Peyer's patch (tissue), 4 donors: ENCODE data around the gene NFS1. TPM values are rescaled to one million over a fixed set of nuclear protein-coding genes. Genes with fewer than 3 reads are reported as not detected.

ENCODE experiments used
- DNase-seq, 3 donors: peaks; one replicate each; pipeline ENCODE4 v3.0.0-alpha.2; 2017 to 2019
- H3K27ac ChIP-seq, 4 donors: fragments of 200-600 bp; sonication (generic); one replicate each; pipeline ENCODE4 v1.5.1; 2016 to 2019
- H3K27me3 ChIP-seq, 2 donors: fragments of 200-600 bp; sonication (generic); one replicate each; pipeline ENCODE4 v1.5.1; 2019
- H3K36me3 ChIP-seq, 3 donors: fragments of 200-600 bp; sonication (generic); one replicate each; pipeline ENCODE4 v1.5.1; 2016 to 2019
- H3K4me1 ChIP-seq, 4 donors: fragments of 200-600 bp; sonication (generic); one replicate each; pipeline ENCODE4 v1.5.1; 2016 to 2019
- H3K4me3 ChIP-seq, 4 donors: fragments of 200-600 bp; sonication (generic); 1 replicate in 3 of 4; 2 replicates in 1 of 4; pipeline ENCODE4 v1.5.1; 2016 to 2019; ENCODE audit warnings: mild to moderate bottlenecking in 1 of 4
- H3K9me3 ChIP-seq, 4 donors: fragments of 200-600 bp; sonication (generic); one replicate each; pipeline ENCODE4 v1.5.1; 2016 to 2019; ENCODE audit warnings: mild to moderate bottlenecking in 1 of 4
- CTCF ChIP-seq, 6 experiments: fragments of 450-650 bp in 4 of 6; fragments of 200-600 bp in 2 of 6; sonication (generic) in 1 of 6; IDR thresholded peaks; one replicate each; pipeline ENCODE4 v1.5.1; 2017 to 2019; ENCODE audit warnings: antibody characterized with exemption in 6 of 6, mild to moderate bottlenecking in 3 of 6, moderate library complexity in 1 of 6
- POLR2A ChIP-seq, 2 donors: fragments of 450-650 bp; IDR thresholded peaks; one replicate each; pipeline ENCODE4 v1.5.1; 2017; ENCODE audit warnings: antibody characterized with exemption in 2 of 2, mild to moderate bottlenecking in 2 of 2, moderate library complexity in 2 of 2
- total RNA-seq, 4 donors: library from RNA; depleted of rRNA; stranded (reverse); fragments of >200 nt; gene quantifications; one replicate each; pipeline ENCODE4 v1.1.0, GENCODE V29; 2016

Gene NFS1
- total RNA-seq, 4 donors from 2014 or later = 29.2 to 62.2 (median 41.4) TPM

GRCh38 chr20:35699957-35700624 is 939 bp upstream of the NFS1 start:
- H3K27ac ChIP-seq = peak overlapping the region; percentile 84 to 91 (median 89)
- no peaks in the 10 kb centered on the region for H3K9me3 ChIP-seq
- no peak for TF ChIP-seq POLR2A (IDR thresholded peaks at IDR 0.05)
- TF ChIP-seq CTCF (IDR thresholded peaks at IDR 0.05) = no peak
- peak overlapping the region; percentile 77 to 95 (median 80) for H3K4me3 ChIP-seq
- peaks cover 0 to 54% (median 2%) of the 10 kb centered on the region in 3 donors for H3K36me3 ChIP-seq
- H3K4me1 ChIP-seq = peaks cover 0 to 17% (median 2%) of the 10 kb centered on the region in 4 donors
- no peak for DNase-seq
- no peaks in the 10 kb centered on the region for H3K27me3 ChIP-seq

GRCh38 chr20:35698298-35699126 is 640 bp downstream of the NFS1 start:
- Histone ChIP-seq H3K27ac (peak overlapping the region; percentile 84 to 91 (median 89)), H3K9me3 (no peaks in the 10 kb centered on the region), H3K4me1 (peaks cover 0 to 17% (median 2%) of the 10 kb centered on the region in 4 donors), H3K36me3 (peaks cover 0 to 52% (median 0%) of the 10 kb centered on the region in 3 donors), H3K4me3 (peak overlapping the region; percentile 77 to 95 (median 80)), H3K27me3 (no peaks in the 10 kb centered on the region)
- no peak for DNase-seq
- TF ChIP-seq POLR2A (IDR thresholded peaks at IDR 0.05) = no peak
- TF ChIP-seq CTCF (IDR thresholded peaks at IDR 0.05) = no peak

- TF ChIP-seq CTCF (IDR thresholded peaks at IDR 0.05) (no peak), POLR2A (IDR thresholded peaks at IDR 0.05) (no peak)
- H3K27me3 ChIP-seq = no peaks in the 10 kb centered on the region
- peak overlapping the region in 3 of 4 donors; percentile 77 to 95 (median 80) for H3K4me3 ChIP-seq
- H3K4me1 ChIP-seq = peaks cover 0 to 17% (median 2%) of the 10 kb centered on the region in 4 donors
- peaks cover 0 to 52% (median 0%) of the 10 kb centered on the region in 3 donors for H3K36me3 ChIP-seq
- no peaks in the 10 kb centered on the region for H3K9me3 ChIP-seq
- DNase-seq = no peak
- no peak overlapping the region for H3K27ac ChIP-seq
Measured at GRCh38 chr20:35697696-35698297, 1.4 kb downstream of the NFS1 start.

- Histone ChIP-seq H3K27me3 (no peaks in the 10 kb centered on the region), H3K4me3 (no peak overlapping the region), H3K9me3 (no peaks in the 10 kb centered on the region), H3K4me1 (peaks cover 0 to 17% (median 2%) of the 10 kb centered on the region in 4 donors), H3K27ac (no peak overlapping the region), H3K36me3 (peaks cover 0 to 42% (median 0%) of the 10 kb centered on the region in 3 donors)
- no peak for DNase-seq
- TF ChIP-seq POLR2A (IDR thresholded peaks at IDR 0.05) (no peak), CTCF (IDR thresholded peaks at IDR 0.05) (no peak)
Measured at GRCh38 chr20:35695978-35696377, 3.2 kb downstream of the NFS1 start.

- no peak for TF ChIP-seq CTCF (IDR thresholded peaks at IDR 0.05)
- TF ChIP-seq POLR2A (IDR thresholded peaks at IDR 0.05) = no peak
- peaks cover 0 to 13% (median 2%) of the 10 kb centered on the region in 4 donors for H3K4me1 ChIP-seq
- no peak for DNase-seq
- H3K27ac ChIP-seq = no peak overlapping the region
- H3K4me3 ChIP-seq = no peak overlapping the region
- H3K27me3 ChIP-seq = no peaks in the 10 kb centered on the region
- no peaks in the 10 kb centered on the region for H3K9me3 ChIP-seq
- peaks cover 0 to 46% (median 0%) of the 10 kb centered on the region in 3 donors for H3K36me3 ChIP-seq
Measured at GRCh38 chr20:35695245-35695749, 3.9 kb downstream of the NFS1 start.
